Measurements from ENCODE around the gene IKBKG.
"Not testable (repeated sequence)": the region's sequence is repeated elsewhere in the genome, so short reads cannot be mapped to it uniquely, and the experiment has no call there.

The IKBKG gene

DNA sequence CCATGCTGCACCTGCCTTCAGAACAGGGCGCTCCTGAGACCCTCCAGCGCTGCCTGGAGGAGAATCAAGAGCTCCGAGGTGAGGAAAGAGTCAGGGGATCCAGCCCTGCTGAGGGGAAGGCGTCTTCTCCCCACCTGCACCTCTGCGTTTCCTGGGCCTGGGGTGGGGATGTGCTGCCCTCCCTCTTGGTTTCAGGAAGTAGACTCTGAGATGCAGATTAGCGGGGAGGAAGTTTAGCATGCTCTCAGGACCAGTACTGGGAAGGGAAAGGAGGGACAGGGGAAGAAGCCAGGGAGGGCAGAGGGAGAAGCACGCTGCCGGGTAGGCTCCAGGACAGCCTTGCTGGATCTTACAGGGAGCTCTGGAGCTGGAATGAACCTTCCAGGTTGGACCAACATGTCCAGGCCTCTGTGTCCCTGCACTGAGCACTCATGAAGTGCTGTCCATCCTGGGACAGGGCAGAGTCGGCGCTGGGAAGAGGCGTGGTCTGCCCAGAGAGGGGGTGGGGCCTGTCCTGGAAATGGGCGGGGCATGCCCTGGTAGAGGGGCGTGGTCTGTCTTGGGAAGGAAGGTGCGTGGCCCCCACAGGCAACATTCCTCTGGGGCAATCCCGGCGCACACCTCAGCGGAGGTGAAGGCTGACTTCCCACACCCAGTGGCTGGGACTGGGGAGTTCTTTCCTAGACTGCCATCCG is 4.8 kb downstream of the IKBKG start:
- not testable (repeated sequence) for DNase-seq (ENCODE audit: low read depth in 1 of 2, low spot score in 1 of 2)

- DNase-seq (ENCODE audit: low read depth in 1 of 2, low spot score in 1 of 2) = not testable (repeated sequence)
These were observed 10.8 kb downstream of the IKBKG start for GRCh38 chrX:154558060-154558690.

DNA sequence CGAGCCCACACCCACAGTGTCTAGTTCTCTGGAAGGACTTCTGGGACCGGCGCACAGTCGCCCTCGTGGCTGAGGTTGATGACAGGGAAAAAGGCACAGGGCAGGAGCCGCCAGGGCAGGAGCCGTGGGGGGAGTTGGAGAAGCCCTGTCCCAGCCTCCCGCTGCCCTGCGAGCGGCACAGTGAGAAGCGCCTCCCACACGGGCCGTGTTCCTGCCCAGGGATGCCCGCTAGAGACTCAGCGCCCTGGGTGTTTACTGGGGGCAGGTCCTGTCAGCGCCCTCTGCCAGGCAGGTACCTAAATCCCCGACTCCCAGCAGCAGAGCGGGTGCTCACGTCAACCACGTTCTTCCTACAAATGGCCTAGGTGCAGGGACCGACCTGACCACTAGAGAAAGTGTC is 11.5 kb downstream of the IKBKG start:
- not testable (repeated sequence) for DNase-seq (ENCODE audit: low read depth in 1 of 2, low spot score in 1 of 2)

DNA sequence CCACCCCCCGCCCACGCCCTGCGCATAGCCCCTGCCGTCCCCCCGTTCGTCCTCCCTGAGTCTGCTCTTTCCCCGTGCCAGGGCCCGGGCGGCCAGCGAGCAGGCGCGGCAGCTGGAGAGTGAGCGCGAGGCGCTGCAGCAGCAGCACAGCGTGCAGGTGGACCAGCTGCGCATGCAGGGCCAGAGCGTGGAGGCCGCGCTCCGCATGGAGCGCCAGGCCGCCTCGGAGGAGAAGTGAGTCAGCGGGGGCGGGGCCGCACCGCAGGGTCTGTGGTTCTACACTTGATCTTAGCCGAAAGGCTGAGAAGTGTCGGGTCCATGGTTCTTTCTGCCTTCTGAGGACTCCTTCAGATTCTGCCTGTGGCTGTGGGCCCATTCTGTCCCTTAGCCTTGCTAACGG is 12.9 kb downstream of the IKBKG start:
- not testable (repeated sequence) for DNase-seq (ENCODE audit: low read depth in 1 of 2, low spot score in 1 of 2)

DNA sequence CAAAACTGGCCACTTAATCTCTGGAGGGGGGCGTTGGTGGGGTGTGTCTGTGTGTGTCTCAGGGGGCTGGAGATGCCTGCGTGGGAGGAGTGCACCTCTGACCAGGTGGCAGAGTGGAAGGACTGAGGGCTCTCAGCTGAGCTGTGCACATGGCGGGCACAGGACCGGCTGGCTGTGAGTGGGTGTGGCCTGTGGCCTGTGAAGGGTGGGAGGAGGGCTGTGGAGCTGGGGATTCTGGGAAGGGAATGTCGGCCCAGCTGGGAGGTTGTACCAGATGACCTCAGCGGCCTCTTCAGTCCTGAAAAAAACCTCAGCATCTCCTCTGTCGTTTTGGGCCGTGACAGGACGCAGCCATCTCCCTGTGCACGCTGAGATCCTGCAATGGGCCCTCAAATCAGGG is 14.9 kb downstream of the IKBKG start:
- DNase-seq (ENCODE audit: low read depth in 1 of 2, low spot score in 1 of 2) = not testable (repeated sequence)

DNA sequence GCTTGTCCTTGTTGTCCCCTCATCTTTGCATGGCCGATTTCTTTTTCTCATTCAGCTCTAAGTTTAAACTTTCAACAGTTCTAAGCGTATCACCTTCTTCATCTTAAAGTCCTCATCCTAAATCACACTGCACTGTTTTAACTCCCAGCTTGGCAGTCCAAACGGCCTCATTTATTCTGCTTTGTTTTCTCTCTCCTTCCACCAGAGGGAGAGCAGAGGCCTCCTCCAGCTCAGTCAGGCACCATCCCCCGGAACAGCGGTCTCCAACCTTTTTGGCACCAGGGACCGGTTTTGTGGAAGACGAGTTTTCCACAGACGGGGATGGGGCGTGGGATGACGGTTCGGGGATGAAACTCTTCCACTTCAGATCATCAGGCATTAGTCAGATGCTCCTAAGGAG is 22.9 kb downstream of the IKBKG start:
- not testable (repeated sequence) for DNase-seq (ENCODE audit: low read depth in 1 of 2, low spot score in 1 of 2)

DNA sequence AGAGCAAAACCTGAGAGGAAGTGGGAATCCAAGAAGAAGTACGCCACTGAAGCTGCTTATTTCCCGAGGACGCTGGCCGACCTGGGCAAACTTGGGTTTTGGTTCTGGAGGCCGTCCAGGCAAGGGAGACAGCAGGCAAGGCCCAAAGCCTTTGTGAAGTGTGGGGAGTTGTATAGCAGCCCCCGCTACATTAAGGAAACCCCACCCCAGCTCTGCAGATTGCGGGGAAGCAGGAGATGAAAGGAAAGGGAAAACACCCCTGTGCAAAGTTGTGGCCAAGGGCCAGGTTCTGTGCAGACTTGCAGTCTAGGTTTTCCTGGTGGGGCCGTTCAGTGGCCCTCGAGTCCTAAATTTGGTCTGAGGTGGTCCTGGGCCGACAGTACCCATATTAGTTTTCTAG is 25.6 kb downstream of the IKBKG start:
- DNase-seq (ENCODE audit: low read depth in 1 of 2, low spot score in 1 of 2) = not testable (repeated sequence)

GRCh38 chrX:154575076-154575475 is 27.7 kb downstream of the IKBKG start:
- DNase-seq (ENCODE audit: low read depth in 1 of 2, low spot score in 1 of 2) = not testable (repeated sequence)

DNA sequence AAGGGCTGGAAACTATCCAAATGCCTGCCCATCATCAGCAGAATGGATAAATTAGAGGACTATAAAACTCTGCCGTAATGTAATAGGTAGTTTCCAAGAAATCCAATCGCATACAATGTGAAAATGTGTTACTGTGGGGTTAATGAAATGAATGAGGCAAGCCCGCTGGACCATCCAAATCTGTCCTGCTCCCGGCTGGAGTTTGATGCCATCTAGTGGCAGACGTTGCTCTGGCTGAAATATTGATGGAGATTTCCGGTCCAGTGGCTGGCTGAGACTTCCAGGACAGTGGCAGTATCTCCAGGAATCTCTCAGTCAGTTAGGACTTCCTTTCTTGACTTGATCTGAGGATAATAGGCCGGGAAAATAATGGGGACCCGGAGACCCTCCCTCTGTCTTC is 35.6 kb downstream of the IKBKG start:
- DNase-seq (ENCODE audit: low read depth in 1 of 2, low spot score in 1 of 2) = not testable (repeated sequence)

DNA sequence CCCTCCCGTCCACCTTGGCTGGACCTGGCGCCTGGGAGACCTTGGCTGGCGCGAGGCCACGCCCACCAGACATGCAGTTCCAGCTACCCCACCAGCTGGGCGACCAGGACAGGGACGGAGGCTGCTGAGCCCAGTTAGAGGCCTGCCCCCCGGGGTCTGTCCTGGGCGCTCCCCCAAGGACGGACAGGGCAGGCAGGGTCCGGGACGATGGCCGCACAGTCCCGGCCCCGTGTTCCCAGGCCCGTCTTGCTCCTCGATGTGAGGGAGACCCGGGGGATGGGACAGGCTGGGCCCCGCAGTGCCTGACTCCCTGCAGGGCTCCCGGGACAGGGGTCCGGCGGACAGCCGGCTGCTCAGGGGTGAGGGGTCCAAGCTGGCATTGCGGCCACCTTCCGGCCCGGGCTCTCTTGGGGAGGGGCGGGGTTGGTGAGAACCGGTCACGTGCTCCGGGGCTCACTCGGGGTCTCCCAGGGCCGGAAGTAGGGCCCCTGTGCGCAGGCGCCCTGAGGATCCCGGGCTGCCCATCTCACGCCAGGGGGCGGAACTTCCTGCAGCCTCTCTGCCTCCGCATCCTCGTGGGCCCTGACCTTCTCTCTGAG is 37.3 kb downstream of the IKBKG start, which contains the start of gene CTAG1A:
CTAG1A (plus strand) TSS at position 549 of the 599 bp plus-strand sequence. CDS start 74 bp downstream, outside the sequence.
- DNase-seq (ENCODE audit: low read depth in 1 of 2, low spot score in 1 of 2) = not testable (repeated sequence)

- not testable (repeated sequence) for DNase-seq (ENCODE audit: low read depth in 1 of 2, low spot score in 1 of 2)
These were observed 43.0 kb downstream of the IKBKG start for GRCh38 chrX:154590415-154590814.

GRCh38 chrX:154592505-154592904 is 45.1 kb downstream of the IKBKG start:
- no peak for DNase-seq (ENCODE audit: low read depth in 1 of 2, low spot score in 1 of 2)

GRCh38 chrX:154593201-154593600 is 45.8 kb downstream of the IKBKG start:
- DNase-seq (ENCODE audit: low read depth in 1 of 2, low spot score in 1 of 2) = no peak

DNA sequence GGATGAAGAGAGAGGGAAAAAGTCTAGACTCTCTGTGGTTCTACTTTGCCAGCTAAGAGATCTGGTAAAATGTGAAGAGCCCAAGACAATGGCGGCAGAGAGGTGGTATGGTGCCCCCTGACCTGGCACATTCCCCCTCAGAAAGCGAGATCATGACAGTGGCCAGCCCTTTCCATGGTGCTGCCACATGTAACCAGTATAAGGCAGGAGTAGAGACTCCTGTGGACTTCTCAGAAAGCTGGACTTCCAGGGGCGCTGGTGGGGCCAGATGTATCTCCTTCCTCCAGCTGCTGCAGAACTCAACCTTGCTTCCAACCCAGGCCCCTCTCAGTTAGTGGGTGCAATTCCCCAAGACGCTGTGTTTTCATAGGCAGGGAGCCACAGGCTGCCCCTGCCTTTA is 47.1 kb downstream of the IKBKG start:
- no peak for DNase-seq (ENCODE audit: low read depth in 1 of 2, low spot score in 1 of 2)

GRCh38 chrX:154595559-154596249 is 48.3 kb downstream of the IKBKG start:
- DNase-seq (ENCODE audit: low read depth in 1 of 2, low spot score in 1 of 2) = no peak

- DNase-seq (ENCODE audit: low read depth in 1 of 2, low spot score in 1 of 2) = no peak
These were observed 49.0 kb downstream of the IKBKG start for GRCh38 chrX:154596290-154596929.

DNA sequence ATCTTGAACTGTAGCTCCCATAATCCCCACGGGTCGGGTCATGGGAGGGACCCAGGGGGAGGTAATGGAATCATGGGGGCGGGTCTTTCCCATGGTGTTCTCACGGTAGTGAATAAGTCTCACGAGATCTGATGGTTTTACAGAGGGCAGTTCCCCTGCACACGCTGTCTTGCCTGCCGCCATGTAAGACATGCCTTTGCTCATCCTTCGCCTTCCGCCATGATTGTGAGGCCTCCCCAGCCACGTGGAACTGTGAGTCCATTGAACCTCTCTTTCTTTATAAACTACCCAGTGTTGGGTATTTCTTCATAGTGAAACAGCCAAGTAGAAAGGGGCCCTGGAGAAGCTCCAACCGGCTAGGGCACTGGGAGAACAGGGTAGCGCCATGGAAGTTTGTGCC is 49.8 kb downstream of the IKBKG start:
- no peak for DNase-seq (ENCODE audit: low read depth in 1 of 2, low spot score in 1 of 2)

- DNase-seq (ENCODE audit: low read depth in 1 of 2, low spot score in 1 of 2) = no peak
These were observed 51.2 kb downstream of the IKBKG start for GRCh38 chrX:154598656-154599055.

DNA sequence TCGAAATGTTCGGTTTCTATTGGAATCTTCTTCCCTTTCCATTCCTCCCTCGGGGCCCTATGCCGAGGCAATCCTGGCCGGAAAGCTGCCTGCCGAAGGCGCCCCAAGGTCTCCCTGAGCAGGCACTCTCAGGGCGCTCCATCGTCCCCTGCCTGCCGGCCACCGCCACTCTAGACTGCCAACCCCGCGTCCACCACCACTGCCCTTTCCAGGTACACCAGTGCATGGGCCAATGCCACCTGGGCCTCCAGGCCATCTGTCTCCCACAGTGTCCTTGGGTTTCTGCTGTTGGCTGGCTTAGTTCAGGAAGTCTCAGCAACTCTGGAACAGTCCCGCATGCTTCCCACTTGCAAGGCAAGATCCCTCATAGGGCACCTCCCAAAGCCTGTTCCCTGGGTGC is 52.1 kb downstream of the IKBKG start:
- no peak for DNase-seq (ENCODE audit: low read depth in 1 of 2, low spot score in 1 of 2)

- DNase-seq (ENCODE audit: low read depth in 1 of 2, low spot score in 1 of 2) = no peak
These were observed 53.4 kb downstream of the IKBKG start for GRCh38 chrX:154600759-154601374.

- DNase-seq (ENCODE audit: low read depth in 1 of 2, low spot score in 1 of 2) = no peak
These were observed 54.8 kb downstream of the IKBKG start for GRCh38 chrX:154602226-154602625.
